Neuronal stem cell (in vitro differentiated cells): ENCODE measurements around the gene GPBP1.

ENCODE experiments used
- DNase-seq: peaks from one replicate; pipeline ENCODE4 v3.0.0-alpha.2; 2013; ENCODE audit warnings: low spot score
- H2AFZ ChIP-seq: one replicate; pipeline ENCODE4 v1.6.1; 2013; ENCODE audit warnings: mild to moderate bottlenecking, low read length, inconsistent platforms
- H2AK5ac ChIP-seq: 2 replicates; pipeline ENCODE4 v1.6.1; 2013; ENCODE audit warnings: low read depth, mild to moderate bottlenecking, inconsistent platforms, low read length, moderate library complexity, mixed read lengths
- H2BK120ac ChIP-seq: 2 replicates; pipeline ENCODE4 v1.6.1; 2013; ENCODE audit warnings: low read depth, mild to moderate bottlenecking, inconsistent platforms, low read length, moderate library complexity, mixed read lengths
- H2BK12ac ChIP-seq: one replicate; pipeline ENCODE4 v1.6.1; 2013; ENCODE audit warnings: low read length, inconsistent platforms
- H2BK15ac ChIP-seq: 2 replicates; pipeline ENCODE4 v1.6.1; 2013; ENCODE audit warnings: mild to moderate bottlenecking, low read length, inconsistent platforms, mixed read lengths
- H2BK5ac ChIP-seq: one replicate; pipeline ENCODE4 v1.6.1; 2013; ENCODE audit warnings: inconsistent platforms, mild to moderate bottlenecking, low read length, moderate library complexity
- H3K14ac ChIP-seq: one replicate; pipeline ENCODE4 v1.6.1; 2013; ENCODE audit warnings: low read length, inconsistent platforms
- H3K18ac ChIP-seq: 2 replicates; pipeline ENCODE4 v1.6.1; 2013; ENCODE audit warnings: low read length, inconsistent platforms
- H3K23ac ChIP-seq: 2 replicates; pipeline ENCODE4 v1.6.1; 2013; ENCODE audit warnings: low read depth, mild to moderate bottlenecking, mixed read lengths, low read length, inconsistent platforms; ENCODE audit not compliant: poor library complexity
- H3K27ac ChIP-seq: replicated peaks from 3 replicates; pipeline ENCODE4 v1.5.1; 2013; ENCODE audit warnings: low read length, inconsistent platforms
- H3K27me3 ChIP-seq, 3 experiments: 2 replicates each; pipeline ENCODE4 v1.6.1; 2013; ENCODE audit warnings: low read length in 3 of 3, mild to moderate bottlenecking in 2 of 3, inconsistent platforms in 1 of 3, low read depth in 1 of 3, mixed read lengths in 1 of 3, moderate library complexity in 1 of 3; ENCODE audit not compliant: control insufficient read depth in 3 of 3, insufficient read depth in 3 of 3
- H3K36me3 ChIP-seq, 2 donors: replicated peaks in 1 of 2; 2 replicates each; pipeline ENCODE4 v1.6.1; 2013; ENCODE audit warnings: low read length in 2 of 2; ENCODE audit not compliant: control insufficient read depth in 2 of 2, insufficient read depth in 2 of 2
- H3K4ac ChIP-seq: 2 replicates; pipeline ENCODE4 v1.6.1; 2013; ENCODE audit warnings: inconsistent platforms, mild to moderate bottlenecking, low read length, moderate library complexity
- H3K4me1 ChIP-seq, 2 donors: 1 replicate in 1 of 2; 2 replicates in 1 of 2; pipeline ENCODE4 v1.6.1; 2013; ENCODE audit warnings: low read length in 2 of 2, low read depth in 1 of 2; ENCODE audit not compliant: control insufficient read depth in 2 of 2, insufficient read depth in 1 of 2
- H3K4me2 ChIP-seq: one replicate; pipeline ENCODE4 v1.6.1; 2013; ENCODE audit warnings: mild to moderate bottlenecking, low read length, inconsistent platforms; ENCODE audit not compliant: insufficient read depth, poor library complexity, severe bottlenecking
- H3K4me3 ChIP-seq, 2 donors: 2 replicates each; pipeline ENCODE4 v1.5.1; 2013; ENCODE audit warnings: low read length in 2 of 2, mild to moderate bottlenecking in 2 of 2, inconsistent platforms in 1 of 2, moderate library complexity in 1 of 2
- H3K79me1 ChIP-seq: one replicate; pipeline ENCODE4 v1.6.1; 2013; ENCODE audit warnings: low read depth, mild to moderate bottlenecking, inconsistent platforms, low read length, moderate library complexity
- H3K9ac ChIP-seq: one replicate; pipeline ENCODE4 v1.6.1; 2013; ENCODE audit warnings: mild to moderate bottlenecking, low read depth, low read length, inconsistent platforms; ENCODE audit not compliant: poor library complexity
- H3K9me3 ChIP-seq, 2 donors: replicated peaks in 1 of 2; 2 replicates each; pipeline versions ENCODE3 to v1.6.1; 2013; ENCODE audit warnings: low read length in 2 of 2, mild to moderate bottlenecking in 2 of 2, inconsistent platforms in 1 of 2, low read depth in 1 of 2, mixed read lengths in 1 of 2, moderate library complexity in 1 of 2; ENCODE audit not compliant: control insufficient read depth in 2 of 2, insufficient read depth in 1 of 2
- H4K8ac ChIP-seq: one replicate; pipeline ENCODE4 v1.6.1; 2013; ENCODE audit warnings: low read depth, mild to moderate bottlenecking, inconsistent platforms, low read length, moderate library complexity
- H4K91ac ChIP-seq: one replicate; pipeline ENCODE4 v1.6.1; 2013; ENCODE audit warnings: low read length, low read depth, mild to moderate bottlenecking, inconsistent platforms; ENCODE audit not compliant: poor library complexity
- WGBS, 2 donors: extraction: QIAGEN DNeasy Blood & Tissue Kit; methylation state at CpG; one replicate each; pipeline ENCODE4 v1.1.7; 2013; ENCODE audit warnings: missing lambda C conversion rate in 2 of 2, mixed read lengths in 1 of 2; ENCODE audit not compliant: insufficient read length in 2 of 2, insufficient replicate concordance in 1 of 2; ENCODE audit errors: extremely low coverage in 2 of 2; 5-methylcytosine and 5-hydroxymethylcytosine counted together

GPBP1 gene

GRCh38 chr5:57207681-57208080, 33.8 kb downstream of the GPBP1 start:
- Histone ChIP-seq H3K79me1 (peaks cover 9% of the 10 kb centered on the region), H3K18ac (no peak overlapping the region), H3K9me3 (peaks cover 6 to 29% of the 10 kb centered on the region in 2 donors), H3K23ac (peak overlapping the region; percentile 37), H3K4ac (no peak overlapping the region), H3K9ac (no peak overlapping the region), H2BK5ac (no peak overlapping the region), H3K4me2 (no peak overlapping the region), H3K14ac (no peak overlapping the region), H3K4me3 (no peak overlapping the region), H3K36me3 (peaks cover 4 to 36% of the 10 kb centered on the region in 2 donors), H2AFZ (no peak overlapping the region), H3K27me3 (no peaks in the 10 kb centered on the region), H3K4me1 (peaks cover 0 to 2% of the 10 kb centered on the region in 2 donors), H4K91ac (no peak overlapping the region), H2BK15ac (no peak overlapping the region), H2BK12ac (no peak overlapping the region), H4K8ac (no peak overlapping the region), H2BK120ac (no peak overlapping the region), H2AK5ac (no peak overlapping the region), H3K27ac (no peak overlapping the region)
- no peak for DNase-seq
- no CpG with 5 or more reads among the region's 7 CpGs for WGBS, 2 donors

- Histone ChIP-seq H3K36me3 (peaks cover 6 to 54% of the 10 kb centered on the region in 2 donors), H3K9me3 (peaks cover 6 to 29% of the 10 kb centered on the region in 2 donors), H3K4me1 (no peaks in the 10 kb centered on the region), H2BK12ac (no peak overlapping the region), H2BK120ac (no peak overlapping the region), H3K4me2 (no peak overlapping the region), H3K23ac (no peak overlapping the region), H3K4ac (no peak overlapping the region), H3K18ac (no peak overlapping the region), H3K79me1 (peaks cover 8% of the 10 kb centered on the region), H2AK5ac (no peak overlapping the region), H2BK15ac (no peak overlapping the region), H2BK5ac (no peak overlapping the region), H3K9ac (no peak overlapping the region), H3K14ac (no peak overlapping the region), H4K91ac (no peak overlapping the region), H4K8ac (no peak overlapping the region), H3K27me3 (no peaks in the 10 kb centered on the region), H3K4me3 (no peak overlapping the region), H3K27ac (no peak overlapping the region), H2AFZ (no peak overlapping the region)
- DNase-seq = no peak
- no CpG with 5 or more reads among the region's 2 CpGs for WGBS, 2 donors
These were observed 35.6 kb downstream of the GPBP1 start for GRCh38 chr5:57209316-57210040.

GRCh38 chr5:57210633-57211032, 36.8 kb downstream of the GPBP1 start:
- Histone ChIP-seq H2BK15ac (no peak overlapping the region), H2BK120ac (no peak overlapping the region), H2BK5ac (no peak overlapping the region), H4K8ac (no peak overlapping the region), H3K4ac (no peak overlapping the region), H3K9me3 (peaks cover 6 to 29% of the 10 kb centered on the region in 2 donors), H3K4me3 (no peak overlapping the region), H3K18ac (no peak overlapping the region), H3K23ac (no peak overlapping the region), H3K4me1 (no peaks in the 10 kb centered on the region), H2BK12ac (no peak overlapping the region), H3K14ac (no peak overlapping the region), H3K27ac (no peak overlapping the region), H2AK5ac (no peak overlapping the region), H3K27me3 (no peaks in the 10 kb centered on the region), H2AFZ (no peak overlapping the region), H3K9ac (no peak overlapping the region), H3K79me1 (peaks cover 13% of the 10 kb centered on the region), H3K36me3 (peaks cover 6 to 65% of the 10 kb centered on the region in 2 donors), H4K91ac (no peak overlapping the region), H3K4me2 (no peak overlapping the region)
- DNase-seq = no peak

GRCh38 chr5:57211039-57211438, 37.2 kb downstream of the GPBP1 start:
- Histone ChIP-seq H3K27ac (no peak overlapping the region), H3K9me3 (peaks cover 6 to 29% of the 10 kb centered on the region in 2 donors), H2BK5ac (no peak overlapping the region), H3K79me1 (peaks cover 13% of the 10 kb centered on the region), H3K14ac (no peak overlapping the region), H2BK120ac (no peak overlapping the region), H3K4me2 (no peak overlapping the region), H3K36me3 (peaks cover 8 to 65% of the 10 kb centered on the region in 2 donors), H2BK12ac (no peak overlapping the region), H4K91ac (no peak overlapping the region), H3K4me1 (no peaks in the 10 kb centered on the region), H3K18ac (no peak overlapping the region), H4K8ac (no peak overlapping the region), H3K9ac (no peak overlapping the region), H3K4ac (no peak overlapping the region), H3K23ac (no peak overlapping the region), H3K4me3 (no peak overlapping the region), H3K27me3 (no peaks in the 10 kb centered on the region), H2AFZ (no peak overlapping the region), H2AK5ac (no peak overlapping the region), H2BK15ac (no peak overlapping the region)
- no CpG with 5 or more reads among the region's 5 CpGs for whole genome bisulfite sequencing, 2 donors
- DNase-seq = no peak
